HG03095 (cell line): ENCODE results near the gene ARID1A.
"Not testable (repeated sequence)": the region's sequence is repeated elsewhere in the genome, so short reads cannot be mapped to it uniquely, and the experiment has no call there.

Experiments
- ATAC-seq: cut with Tn5 transposase; IDR thresholded peaks from one replicate; pipeline ENCODE4 v1.9.1; 2021; ENCODE audit warnings: moderate library complexity; ENCODE audit not compliant: unreplicated experiment

ARID1A gene

DNA sequence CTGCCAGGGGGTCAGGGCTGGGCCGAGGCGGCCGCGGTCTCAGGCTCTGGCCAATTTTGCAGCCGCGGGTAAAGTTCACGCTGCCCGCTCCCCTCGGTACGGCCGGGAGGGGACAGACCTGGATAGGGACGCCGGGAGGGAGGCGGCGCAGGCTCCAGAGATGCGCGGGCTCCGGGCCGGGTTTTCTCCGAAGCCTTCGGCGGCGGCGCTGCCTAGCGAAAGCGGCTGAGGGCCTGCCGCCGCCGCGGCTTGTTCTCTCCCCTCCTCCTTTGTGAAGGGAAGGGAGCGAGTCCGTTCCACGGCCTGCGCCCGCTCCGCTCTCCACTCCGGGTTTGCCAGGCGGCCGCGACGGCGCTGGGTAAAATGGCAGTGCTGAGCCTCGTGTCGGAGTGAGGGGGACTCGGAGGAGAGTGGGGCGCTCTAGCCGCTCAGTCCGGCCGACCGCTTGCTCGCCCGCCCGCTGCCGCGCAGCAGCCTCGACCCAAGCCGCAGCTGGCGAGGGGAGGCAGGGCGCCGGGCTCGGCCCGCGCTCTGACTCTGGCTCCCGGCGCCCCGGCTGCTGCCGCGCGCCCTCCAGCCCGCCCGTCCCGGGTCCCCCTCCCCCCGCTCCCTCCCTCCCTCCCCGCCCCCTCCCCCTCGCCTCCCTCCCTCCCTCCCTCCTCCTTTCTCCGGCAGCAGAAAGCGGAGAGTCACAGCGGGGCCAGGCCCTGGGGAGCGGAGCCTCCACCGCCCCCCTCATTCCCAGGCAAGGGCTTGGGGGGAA, at the start of gene ARID1A:
TSS of gene ARID1A (plus strand) at position 660 of the 763 bp plus-strand sequence. CDS start 389 bp downstream, outside the sequence.
- ATAC-seq: peak; percentile 33

DNA sequence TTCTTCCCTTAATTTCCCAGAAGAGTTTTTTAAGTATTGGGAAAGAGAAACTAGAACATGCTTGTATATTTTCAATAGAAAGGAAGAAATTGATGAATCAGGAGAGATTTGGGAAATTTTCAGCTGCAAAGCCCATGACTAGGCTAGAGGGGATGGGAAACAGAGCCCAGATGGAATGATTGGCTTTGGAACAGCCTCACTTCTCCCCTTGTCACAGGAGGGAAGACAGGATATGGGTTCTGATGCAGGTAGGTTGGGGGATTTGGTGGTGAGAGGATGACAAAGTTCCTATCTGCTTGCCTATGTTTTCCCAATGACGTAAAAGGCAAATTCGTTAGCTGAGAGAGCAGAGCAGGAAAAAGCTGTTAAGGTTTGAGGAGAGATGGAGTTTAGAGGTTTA, 31.0 kb upstream of the ARID1A start:
- no peak for ATAC-seq

DNA sequence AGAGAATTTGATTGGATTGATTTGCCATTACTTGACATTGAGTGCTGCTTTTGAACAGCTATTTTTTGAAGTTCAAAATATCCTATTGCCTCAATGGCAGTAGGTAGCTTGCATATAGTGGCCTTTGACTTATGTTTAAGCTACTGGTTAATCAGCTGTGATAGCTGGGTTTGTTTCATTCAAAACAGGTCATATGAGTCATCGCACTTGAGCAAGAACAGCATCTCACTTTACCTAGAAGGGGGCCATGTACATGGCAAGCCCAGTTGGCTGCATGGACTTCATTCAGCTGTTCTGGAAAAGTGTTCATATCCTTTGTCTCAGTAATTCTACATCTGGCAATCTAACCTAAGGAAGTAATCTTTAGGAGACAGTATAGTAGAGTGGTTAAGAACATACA, 29.0 kb upstream of the ARID1A start:
- ATAC-seq: no peak

GRCh38 chr1:26668106-26668786, 27.6 kb upstream of the ARID1A start:
- ATAC-seq: not testable (repeated sequence)

DNA sequence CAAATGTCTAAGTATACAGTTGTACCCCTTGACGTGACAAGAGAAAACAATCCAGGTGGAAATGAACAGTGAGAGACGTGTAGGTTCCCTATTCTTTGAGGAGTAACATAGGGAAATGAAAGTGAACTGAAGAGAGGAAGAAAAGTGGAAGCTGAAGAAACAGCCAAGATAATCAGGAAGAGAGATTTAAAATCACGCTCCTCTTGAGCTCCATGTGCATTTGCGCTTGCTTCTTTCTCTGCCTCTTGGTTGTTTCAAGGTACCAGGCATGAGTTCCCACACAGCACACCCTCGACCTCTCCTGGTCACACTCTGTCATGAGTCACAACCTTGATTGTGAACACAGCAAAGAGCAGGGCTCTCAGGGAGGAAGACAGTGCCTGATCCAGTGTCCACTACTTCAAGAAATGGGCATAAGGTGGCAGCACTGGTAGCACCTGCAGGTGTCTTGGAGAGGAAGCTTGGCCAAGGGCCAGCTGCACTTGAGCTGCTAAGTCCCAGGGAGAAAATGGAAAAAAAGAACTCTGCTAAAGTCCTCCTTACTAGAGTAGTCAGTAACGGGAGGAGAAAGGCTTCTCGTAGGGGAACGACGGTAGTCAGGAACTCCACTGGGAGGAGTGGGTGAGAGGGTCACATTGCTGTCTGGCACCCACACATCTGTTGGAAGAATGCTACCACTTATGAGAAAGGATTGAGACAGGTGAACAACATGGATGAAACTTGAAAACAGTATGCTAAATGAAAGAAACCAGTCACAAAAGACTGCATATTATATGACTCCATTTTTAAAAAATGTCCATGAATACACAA, 18.3 kb upstream of the ARID1A start:
- ATAC-seq: peak; percentile 72

DNA sequence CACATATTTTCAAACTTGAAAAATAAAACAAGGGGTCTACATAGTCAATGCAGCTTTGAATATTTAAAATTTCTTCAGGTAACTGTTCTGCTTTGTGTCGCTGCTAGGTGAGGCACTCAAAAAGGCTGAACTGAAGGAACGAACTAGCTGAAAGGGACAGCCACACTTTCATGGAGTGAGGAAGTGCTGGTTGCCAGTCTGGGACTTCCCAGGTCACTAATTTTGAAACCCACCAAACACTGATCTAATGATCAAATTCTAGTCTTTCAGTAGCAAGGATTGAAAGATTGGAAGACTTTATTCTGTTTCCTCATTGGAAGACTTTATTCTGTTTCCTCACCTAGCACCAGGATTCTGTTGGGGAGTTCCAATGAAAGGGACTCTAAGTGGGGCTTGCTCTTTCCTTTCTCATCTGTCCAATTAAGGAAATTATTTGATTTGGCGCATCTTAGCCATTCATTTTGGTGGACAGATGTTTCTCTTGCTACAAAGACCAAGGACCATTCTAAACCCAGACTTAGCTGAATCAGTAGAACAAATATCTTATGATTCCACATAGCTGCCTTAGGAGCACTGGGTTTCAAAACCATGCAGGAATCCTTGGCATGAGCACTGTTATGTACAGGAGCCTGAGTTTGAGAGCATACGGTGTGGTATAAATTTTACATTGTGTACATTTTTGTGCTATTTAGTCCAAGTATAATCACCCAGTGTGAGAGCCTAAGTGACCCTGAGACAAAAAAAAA, 10.9 kb upstream of the ARID1A start:
- ATAC-seq: no peak

DNA sequence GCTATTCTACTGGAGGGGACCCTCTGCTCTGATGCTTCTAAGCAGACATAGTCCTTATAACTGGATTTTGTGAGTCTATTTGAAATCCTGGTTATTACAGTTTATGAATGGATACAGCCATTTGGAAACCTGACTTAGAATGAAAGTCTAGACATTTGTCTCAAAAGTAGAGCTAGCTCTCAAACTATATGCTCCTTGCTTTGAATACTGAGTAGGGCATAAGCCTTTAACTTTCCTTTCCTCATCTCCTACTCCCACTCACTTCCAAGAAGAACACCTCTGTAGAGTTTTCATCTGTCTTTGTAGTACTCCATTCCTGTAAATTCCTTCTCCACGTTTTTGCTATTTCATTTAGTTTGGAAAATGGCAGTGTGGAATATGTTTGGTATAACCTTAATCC, 9.0 kb upstream of the ARID1A start:
- no peak for ATAC-seq

DNA sequence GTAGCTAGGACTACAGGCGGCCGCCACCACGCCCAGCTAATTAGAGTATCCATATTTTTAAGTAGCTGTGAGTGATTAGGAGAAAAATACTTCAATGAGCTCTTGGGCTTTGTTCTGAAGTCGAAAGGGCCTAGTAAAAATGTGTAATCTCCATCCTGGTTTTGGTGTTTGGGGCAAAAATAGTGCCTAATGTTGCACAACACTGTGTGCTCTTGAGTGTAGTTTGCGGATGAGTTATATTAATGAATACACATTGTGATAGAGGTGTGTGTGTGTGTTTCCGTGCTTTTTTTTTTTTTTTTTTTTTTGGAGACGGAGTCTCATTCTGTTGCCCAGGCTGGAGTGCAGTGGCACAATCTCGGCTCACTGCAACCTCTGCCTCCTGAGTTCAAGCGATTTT, 6.3 kb upstream of the ARID1A start:
- no peak for ATAC-seq

GRCh38 chr1:26690157-26690556, 5.7 kb upstream of the ARID1A start:
- no peak for ATAC-seq

DNA sequence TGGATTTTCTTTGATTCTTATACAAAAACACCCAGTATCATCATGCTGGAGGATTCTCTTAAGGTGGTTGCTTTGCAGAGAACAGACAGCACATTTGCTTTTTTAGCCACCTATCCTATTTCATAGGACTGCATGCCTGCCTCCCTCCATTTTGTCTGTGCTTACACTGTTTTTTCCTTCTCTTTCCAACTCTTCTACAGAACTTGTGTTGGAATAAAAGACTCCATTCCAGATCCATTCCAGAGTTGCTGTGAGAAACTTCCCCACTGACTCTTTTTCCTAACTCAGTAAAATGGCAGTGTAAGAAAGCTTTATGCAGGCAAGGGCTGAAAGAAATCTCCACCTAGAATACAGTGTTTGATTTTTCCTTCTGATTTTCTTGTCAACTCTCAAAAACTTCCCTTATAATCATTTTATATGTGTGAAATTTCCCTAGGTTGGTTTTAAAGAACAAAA, 5.2 kb upstream of the ARID1A start:
- no peak for ATAC-seq

GRCh38 chr1:26692211-26692792, 3.5 kb upstream of the ARID1A start:
- no peak for ATAC-seq

- peak; percentile 34 for ATAC-seq
Measured at GRCh38 chr1:26692793-26693490, 2.9 kb upstream of the ARID1A start.

- ATAC-seq: no peak
Measured at GRCh38 chr1:26693599-26694572, 1.9 kb upstream of the ARID1A start.

DNA sequence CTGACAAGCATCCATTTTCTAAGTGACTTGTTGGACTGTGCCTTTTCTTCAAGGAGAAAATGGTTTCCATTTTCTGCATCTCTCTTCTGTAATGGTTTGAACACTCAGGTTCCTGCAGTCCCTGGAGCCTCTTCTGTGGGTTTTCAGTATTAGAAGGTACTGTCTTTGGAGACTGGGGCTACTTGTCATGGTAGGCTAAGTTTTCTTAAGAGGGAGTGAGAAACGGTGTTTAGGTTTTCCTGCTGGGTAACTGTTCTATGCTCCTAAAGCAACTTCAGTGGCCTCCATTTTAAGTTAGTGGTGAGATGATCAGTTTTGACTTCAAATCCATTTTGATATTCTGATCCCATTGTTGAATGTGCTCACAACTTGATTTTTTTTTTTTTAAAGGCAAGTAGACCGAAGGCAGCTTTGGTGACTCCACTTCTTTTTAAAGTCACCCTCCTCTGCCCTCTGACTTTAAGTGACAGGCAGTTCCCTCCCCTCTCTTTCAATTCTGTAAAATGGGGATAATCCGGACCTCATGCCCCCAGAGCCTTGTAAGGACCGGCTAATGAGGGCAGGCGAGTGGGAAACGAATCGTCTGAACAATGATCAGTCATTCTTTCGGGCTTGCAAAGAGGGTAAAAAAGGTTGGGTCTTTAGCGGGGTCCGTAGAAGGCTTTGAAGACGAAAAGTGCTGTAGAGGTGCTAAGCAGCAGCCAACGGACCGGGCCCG, 1.0 kb upstream of the ARID1A start:
- ATAC-seq: no peak

DNA sequence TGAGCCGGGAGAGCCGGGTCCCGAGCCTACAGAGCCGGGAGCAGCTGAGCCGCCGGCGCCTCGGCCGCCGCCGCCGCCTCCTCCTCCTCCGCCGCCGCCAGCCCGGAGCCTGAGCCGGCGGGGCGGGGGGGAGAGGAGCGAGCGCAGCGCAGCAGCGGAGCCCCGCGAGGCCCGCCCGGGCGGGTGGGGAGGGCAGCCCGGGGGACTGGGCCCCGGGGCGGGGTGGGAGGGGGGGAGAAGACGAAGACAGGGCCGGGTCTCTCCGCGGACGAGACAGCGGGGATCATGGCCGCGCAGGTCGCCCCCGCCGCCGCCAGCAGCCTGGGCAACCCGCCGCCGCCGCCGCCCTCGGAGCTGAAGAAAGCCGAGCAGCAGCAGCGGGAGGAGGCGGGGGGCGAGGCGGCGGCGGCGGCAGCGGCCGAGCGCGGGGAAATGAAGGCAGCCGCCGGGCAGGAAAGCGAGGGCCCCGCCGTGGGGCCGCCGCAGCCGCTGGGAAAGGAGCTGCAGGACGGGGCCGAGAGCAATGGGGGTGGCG, 371 bp downstream of the ARID1A start:
- ATAC-seq: no peak

DNA sequence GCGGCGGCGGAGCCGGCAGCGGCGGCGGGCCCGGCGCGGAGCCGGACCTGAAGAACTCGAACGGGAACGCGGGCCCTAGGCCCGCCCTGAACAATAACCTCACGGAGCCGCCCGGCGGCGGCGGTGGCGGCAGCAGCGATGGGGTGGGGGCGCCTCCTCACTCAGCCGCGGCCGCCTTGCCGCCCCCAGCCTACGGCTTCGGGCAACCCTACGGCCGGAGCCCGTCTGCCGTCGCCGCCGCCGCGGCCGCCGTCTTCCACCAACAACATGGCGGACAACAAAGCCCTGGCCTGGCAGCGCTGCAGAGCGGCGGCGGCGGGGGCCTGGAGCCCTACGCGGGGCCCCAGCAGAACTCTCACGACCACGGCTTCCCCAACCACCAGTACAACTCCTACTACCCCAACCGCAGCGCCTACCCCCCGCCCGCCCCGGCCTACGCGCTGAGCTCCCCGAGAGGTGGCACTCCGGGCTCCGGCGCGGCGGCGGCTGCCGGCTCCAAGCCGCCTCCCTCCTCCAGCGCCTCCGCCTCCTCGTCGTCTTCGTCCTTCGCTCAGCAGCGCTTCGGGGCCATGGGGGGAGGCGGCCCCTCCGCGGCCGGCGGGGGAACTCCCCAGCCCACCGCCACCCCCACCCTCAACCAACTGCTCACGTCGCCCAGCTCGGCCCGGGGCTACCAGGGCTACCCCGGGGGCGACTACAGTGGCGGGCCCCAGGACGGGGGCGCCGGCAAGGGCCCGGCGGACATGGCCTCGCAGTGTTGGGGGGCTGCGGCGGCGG, 1.0 kb downstream of the ARID1A start:
- no peak for ATAC-seq

GRCh38 chr1:26697431-26697977, 1.7 kb downstream of the ARID1A start:
- no peak for ATAC-seq
